ENCODE data around the gene MSH5.

Gene MSH5

GRCh38 chr6:31742894-31743293, 3.1 kb downstream of the MSH5 start:
- FAIRE-seq, result no peak
- no peak for TF ChIP-seq TAF1 (IDR thresholded peaks at IDR 0.05; ENCODE audit: borderline replicate concordance, low read depth, low read length)
- TF ChIP-seq POLR2A (IDR thresholded peaks at IDR 0.05; ENCODE audit: low read depth, low read length), result no peak
- TF ChIP-seq POLR2AphosphoS5 (IDR thresholded peaks at IDR 0.05; ENCODE audit: low read depth, low read length), result no peak
- DNase-seq (ENCODE audit: insufficient read length), result no peak

GRCh38 chr6:31744422-31744821, 4.6 kb downstream of the MSH5 start:
- TF ChIP-seq POLR2AphosphoS5 (IDR thresholded peaks at IDR 0.05; ENCODE audit: low read depth, low read length), result no peak
- TF ChIP-seq POLR2A (IDR thresholded peaks at IDR 0.05; ENCODE audit: low read depth, low read length), result no peak
- no peak for TF ChIP-seq TAF1 (IDR thresholded peaks at IDR 0.05; ENCODE audit: borderline replicate concordance, low read depth, low read length)
- FAIRE-seq, result no peak
- no peak for DNase-seq (ENCODE audit: insufficient read length)

GRCh38 chr6:31749301-31750036, 9.7 kb downstream of the MSH5 start:
- FAIRE-seq, result no peak
- TF ChIP-seq TAF1 (IDR thresholded peaks at IDR 0.05; ENCODE audit: borderline replicate concordance, low read depth, low read length) (no peak), POLR2AphosphoS5 (IDR thresholded peaks at IDR 0.05; ENCODE audit: low read depth, low read length) (no peak), POLR2A (IDR thresholded peaks at IDR 0.05; ENCODE audit: low read depth, low read length) (no peak)

GRCh38 chr6:31750411-31751022, 10.7 kb downstream of the MSH5 start:
- no peak for TF ChIP-seq TAF1 (IDR thresholded peaks at IDR 0.05; ENCODE audit: borderline replicate concordance, low read depth, low read length)
- no peak for TF ChIP-seq POLR2AphosphoS5 (IDR thresholded peaks at IDR 0.05; ENCODE audit: low read depth, low read length)
- TF ChIP-seq POLR2A (IDR thresholded peaks at IDR 0.05; ENCODE audit: low read depth, low read length), result no peak
- FAIRE-seq (no peak), DNase-seq (ENCODE audit: insufficient read length) (no peak)

More at GRCh38 chr6:31749301-31750036, 9.7 kb downstream of the MSH5 start:
- no peak for DNase-seq (ENCODE audit: insufficient read length)

- TF ChIP-seq POLR2A (IDR thresholded peaks at IDR 0.05; ENCODE audit: low read depth, low read length) (no peak), TAF1 (IDR thresholded peaks at IDR 0.05; ENCODE audit: borderline replicate concordance, low read depth, low read length) (no peak), POLR2AphosphoS5 (IDR thresholded peaks at IDR 0.05; ENCODE audit: low read depth, low read length) (no peak)
- DNase-seq (ENCODE audit: insufficient read length) (no peak), FAIRE-seq (no peak)
These were observed 13.0 kb downstream of the MSH5 start for GRCh38 chr6:31752739-31753319.

DNA sequence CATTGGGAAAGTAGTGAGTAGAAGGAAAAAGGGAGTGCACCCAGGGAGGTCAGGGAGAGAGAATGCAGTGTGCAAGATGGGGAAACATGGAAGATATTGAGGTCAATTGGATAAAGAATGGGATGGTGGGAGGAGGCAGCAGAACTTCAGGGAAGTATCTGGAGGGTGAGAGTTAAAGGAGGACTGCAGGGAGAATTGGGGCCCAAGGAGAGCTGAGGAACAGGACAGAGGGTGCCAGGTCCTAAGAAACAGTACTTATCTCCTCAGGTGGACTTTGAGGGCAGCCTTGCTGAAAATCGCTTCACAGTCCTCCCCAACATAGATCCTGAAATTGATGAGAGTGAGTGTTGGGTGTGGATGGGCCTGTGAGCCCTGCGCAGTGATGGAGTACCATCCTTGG, 18.5 kb downstream of the MSH5 start:
- FAIRE-seq (no peak), DNase-seq (ENCODE audit: insufficient read length) (no peak)
- no peak for TF ChIP-seq POLR2AphosphoS5 (IDR thresholded peaks at IDR 0.05; ENCODE audit: low read depth, low read length)
- TF ChIP-seq POLR2A (IDR thresholded peaks at IDR 0.05; ENCODE audit: low read depth, low read length), result no peak
- no peak for TF ChIP-seq TAF1 (IDR thresholded peaks at IDR 0.05; ENCODE audit: borderline replicate concordance, low read depth, low read length)

DNA sequence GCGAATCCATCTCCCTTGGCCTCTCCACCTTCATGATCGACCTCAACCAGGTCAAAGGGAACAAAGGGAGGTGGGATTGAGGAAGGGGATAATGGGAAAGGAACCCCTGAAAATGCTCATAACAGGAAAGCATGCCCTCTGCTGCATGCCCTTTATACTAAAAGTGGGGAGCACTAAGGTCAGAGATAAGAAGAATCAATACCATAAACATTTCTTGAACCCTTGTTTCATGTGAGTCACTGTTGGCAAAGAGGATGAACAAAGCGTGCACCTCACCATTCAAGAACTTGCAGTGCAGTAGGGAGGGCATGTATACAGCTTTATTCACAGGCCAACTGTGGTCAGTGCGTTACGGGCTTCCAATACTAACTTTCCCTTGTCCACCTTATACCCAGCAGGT, 21.0 kb downstream of the MSH5 start:
- TF ChIP-seq TAF1 (IDR thresholded peaks at IDR 0.05; ENCODE audit: borderline replicate concordance, low read depth, low read length), result no peak
- TF ChIP-seq POLR2A (IDR thresholded peaks at IDR 0.05; ENCODE audit: low read depth, low read length), result no peak
- no peak for TF ChIP-seq POLR2AphosphoS5 (IDR thresholded peaks at IDR 0.05; ENCODE audit: low read depth, low read length)
- DNase-seq (ENCODE audit: insufficient read length) (no peak), FAIRE-seq (no peak)

DNA sequence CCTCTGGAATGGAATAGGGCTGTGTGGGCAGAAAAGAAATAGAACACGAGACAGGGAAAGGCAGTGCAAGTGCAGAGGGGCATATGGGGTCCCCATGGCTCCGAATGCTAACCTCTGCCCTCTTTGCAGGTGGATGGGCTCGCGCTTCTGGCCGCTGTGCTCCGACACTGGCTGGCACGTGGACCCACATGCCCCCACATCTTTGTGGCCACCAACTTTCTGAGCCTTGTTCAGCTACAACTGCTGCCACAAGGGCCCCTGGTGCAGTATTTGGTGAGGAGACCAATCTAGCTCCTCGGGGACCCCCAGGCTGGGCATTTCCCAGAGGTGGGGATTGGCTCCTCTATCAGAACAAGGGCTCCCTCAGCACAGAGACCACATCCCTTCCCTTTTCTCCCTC, 21.5 kb downstream of the MSH5 start:
- TF ChIP-seq POLR2A (IDR thresholded peaks at IDR 0.05; ENCODE audit: low read depth, low read length) (no peak), POLR2AphosphoS5 (IDR thresholded peaks at IDR 0.05; ENCODE audit: low read depth, low read length) (no peak), TAF1 (IDR thresholded peaks at IDR 0.05; ENCODE audit: borderline replicate concordance, low read depth, low read length) (no peak)
- FAIRE-seq (no peak), DNase-seq (ENCODE audit: insufficient read length) (no peak)

DNA sequence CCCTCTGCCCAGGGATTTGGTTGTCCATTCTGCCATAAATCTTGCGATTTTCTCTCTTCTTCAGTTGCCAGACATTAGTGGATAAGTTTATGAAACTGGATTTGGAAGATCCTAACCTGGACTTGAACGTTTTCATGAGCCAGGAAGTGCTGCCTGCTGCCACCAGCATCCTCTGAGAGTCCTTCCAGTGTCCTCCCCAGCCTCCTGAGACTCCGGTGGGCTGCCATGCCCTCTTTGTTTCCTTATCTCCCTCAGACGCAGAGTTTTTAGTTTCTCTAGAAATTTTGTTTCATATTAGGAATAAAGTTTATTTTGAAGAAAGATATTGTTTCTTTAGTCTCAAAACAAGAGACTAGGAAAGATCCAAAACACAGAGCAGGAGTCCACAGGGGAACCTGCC, 22.6 kb downstream of the MSH5 start, which contains the start of gene SAPCD1:
TSS of gene SAPCD1 (plus strand) at position 301 of the 400 bp plus-strand sequence. CDS start 399 bp downstream, outside the sequence.
- TF ChIP-seq POLR2AphosphoS5 (IDR thresholded peaks at IDR 0.05; ENCODE audit: low read depth, low read length), result no peak
- TF ChIP-seq TAF1 (IDR thresholded peaks at IDR 0.05; ENCODE audit: borderline replicate concordance, low read depth, low read length), result no peak
- no peak for TF ChIP-seq POLR2A (IDR thresholded peaks at IDR 0.05; ENCODE audit: low read depth, low read length)
- DNase-seq (ENCODE audit: insufficient read length), result no peak
- no peak for FAIRE-seq

- DNase-seq (ENCODE audit: insufficient read length) (no peak), FAIRE-seq (no peak)
- TF ChIP-seq POLR2A (IDR thresholded peaks at IDR 0.05; ENCODE audit: low read depth, low read length) (no peak), POLR2AphosphoS5 (IDR thresholded peaks at IDR 0.05; ENCODE audit: low read depth, low read length) (no peak), TAF1 (IDR thresholded peaks at IDR 0.05; ENCODE audit: borderline replicate concordance, low read depth, low read length) (no peak)
These were observed 23.2 kb downstream of the MSH5 start for GRCh38 chr6:31762878-31763618.

DNA sequence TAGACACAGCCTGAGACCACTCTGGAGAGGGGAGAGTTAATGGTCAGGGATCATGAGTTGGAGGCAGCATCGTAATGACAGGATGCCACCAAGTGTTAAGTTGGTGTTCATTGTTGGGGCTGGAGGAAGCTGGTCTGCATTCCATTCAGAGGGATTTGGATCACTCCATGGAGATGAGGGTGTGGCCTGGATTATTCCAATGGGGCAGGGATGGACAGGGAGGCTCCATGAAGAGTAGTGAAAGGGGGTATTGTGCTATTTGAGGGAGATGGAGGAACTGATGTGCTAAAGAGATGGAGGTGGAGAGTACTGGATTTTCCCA, 23.8 kb downstream of the MSH5 start:
- DNase-seq (ENCODE audit: insufficient read length), result no peak
- TF ChIP-seq POLR2AphosphoS5 (IDR thresholded peaks at IDR 0.05; ENCODE audit: low read depth, low read length), result no peak
- no peak for TF ChIP-seq POLR2A (IDR thresholded peaks at IDR 0.05; ENCODE audit: low read depth, low read length)
- TF ChIP-seq TAF1 (IDR thresholded peaks at IDR 0.05; ENCODE audit: borderline replicate concordance, low read depth, low read length), result no peak
- FAIRE-seq, result no peak
